ENCODE data around the gene C19orf67.

GRCh38 chr19:14070268-14071050 lies 15.1 kb downstream of the C19orf67 start:
- TF ChIP-seq CTCF (IDR thresholded peaks at IDR 0.05 in 4 of 5, conservative IDR thresholded peaks at IDR 0.05 in 1 of 5): no peak
- no peak for TF ChIP-seq POLR2A (IDR thresholded peaks at IDR 0.05)
